Measurements from ENCODE around the gene S100A5. TPM values are rescaled to one million over a fixed set of nuclear protein-coding genes. Genes with fewer than 3 reads are reported as not detected.

Gene S100A5
- total and polyA plus RNA-seq, 7 experiments from 2014 or later, result 0.78 to 2.0 (median 1.2) TPM; not detected in 2

DNA sequence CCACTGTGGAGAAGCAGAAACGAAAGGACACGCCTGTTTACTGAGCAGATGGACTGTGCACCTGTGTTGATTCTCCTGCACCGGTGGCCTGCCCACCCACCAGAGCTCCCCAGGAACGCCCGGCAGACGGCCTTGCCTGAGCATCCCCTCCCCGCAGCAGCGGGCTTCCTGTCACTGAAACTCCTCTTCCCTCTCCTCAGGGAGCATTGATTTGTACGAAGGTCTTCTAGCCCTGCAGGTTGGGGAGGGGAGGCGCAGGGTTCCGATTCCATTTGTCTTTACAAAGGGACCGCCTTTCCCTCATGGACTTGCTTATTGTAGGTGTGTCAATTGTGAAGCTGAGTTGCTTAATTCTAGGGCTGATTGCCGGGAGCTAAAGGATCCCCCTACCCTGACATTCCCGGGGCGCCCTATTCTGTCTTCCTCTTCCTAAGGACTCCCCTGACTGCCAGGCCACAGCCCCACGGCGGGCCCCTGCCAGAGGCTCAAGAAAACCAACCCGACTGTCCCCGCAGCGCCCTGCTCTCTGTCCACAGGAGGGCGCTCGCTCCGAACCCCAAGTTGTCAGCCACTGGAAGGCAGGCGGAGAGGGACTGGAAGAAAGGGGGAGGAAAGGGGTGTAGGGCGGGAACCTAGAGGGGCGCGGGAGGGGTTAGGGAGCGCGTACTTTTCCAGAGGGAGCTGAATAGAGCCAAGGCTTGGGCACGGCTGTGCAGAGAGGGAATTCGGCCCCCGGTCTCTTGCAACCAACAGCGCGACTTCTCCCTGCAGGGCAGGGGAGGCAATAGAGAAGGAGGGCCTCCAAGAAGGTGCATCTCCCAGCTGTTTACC is 7.8 kb downstream of the S100A5 start:
- ATAC-seq (peak; percentile 55), DNase-seq (peak; percentile 62 to 85 (median 78))
- POLR2A ChIA-PET, result interaction anchor here (1.0 to 7.3 kb wide), 11 partner anchors 11 to 251 kb away, joined by 4 to 268 read pairs (median 7); partner anchors contain the start of genes S100A2, S100A4 and S100A5
- Histone ChIP-seq H3K36me3 (ENCODE audit: control insufficient read depth in 2 of 3, insufficient read depth in 3 of 3, low read length in 3 of 3) (peaks cover 0 to 3% (median 0%) of the 10 kb centered on the region in 3 experiments), H3K27me3 (ENCODE audit: control insufficient read depth in 2 of 2, insufficient read depth in 2 of 2, low read length in 2 of 2) (no peaks in the 10 kb centered on the region), H3K4me1 (ENCODE audit: control insufficient read depth in 2 of 2, insufficient read depth in 2 of 2, low read length in 2 of 2) (peaks cover 53 to 59% of the 10 kb centered on the region in 2 donors), H3K4me3 (ENCODE audit: low read length) (peak overlapping the region; percentile 49), H3K27ac (ENCODE audit: low read depth, low read length) (peak overlapping the region; percentile 98), H3K9me3 (ENCODE audit: control insufficient read depth in 2 of 3, low read length in 3 of 3) (no peaks in the 10 kb centered on the region)
- Mint-ChIP-seq H3K4me3 (peak overlapping the region; percentile 77 to 98 (median 96)), H3K36me3 (peaks cover 0 to 24% (median 0%) of the 10 kb centered on the region in 5 donors), H3K27ac (peak overlapping the region; percentile 86 to 99 (median 96)), H3K9me3 (no peaks in the 10 kb centered on the region), H3K27me3 (no peaks in the 10 kb centered on the region), H3K4me1 (peaks cover 46 to 75% (median 63%) of the 10 kb centered on the region in 7 donors)
- intact Hi-C loops (cut with micrococcal nuclease), result loop anchor here (1.0 to 10.0 kb wide), 9 partner anchors 14 to 462 kb away; partner anchors contain the start of genes CHTOP (in 1 of the 2), CREB3L4 (in 1 of the 2), ILF2 (in 1 of the 2) and RPS27 (in 1 of the 2)
- CTCF ChIA-PET, result interaction anchor here (0.5 to 6.1 kb wide), 21 partner anchors 8 to 222 kb away, joined by 3 to 139 read pairs (median 4); partner anchors contain the start of genes S100A2, S100A4 and S100A5

DNA sequence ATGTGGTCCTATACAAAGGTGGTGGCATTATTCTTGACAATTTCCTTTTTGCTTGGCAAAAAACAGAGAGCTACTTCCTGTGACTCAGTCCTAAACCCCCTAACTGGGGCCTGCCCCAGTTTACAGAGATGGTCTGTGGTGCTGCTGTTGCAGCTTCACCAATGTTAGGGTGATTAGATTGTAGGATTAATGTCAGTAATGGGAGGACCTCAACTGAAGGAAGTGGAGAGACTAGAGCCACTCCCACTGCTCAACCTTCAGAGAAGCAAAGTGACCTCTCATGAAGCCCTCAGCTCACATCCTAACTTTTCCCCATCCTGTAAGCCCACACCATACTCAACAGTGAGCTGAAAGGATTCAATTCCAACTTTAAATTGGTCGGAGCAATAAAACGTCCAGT is 8.6 kb downstream of the S100A5 start:
- POLR2A ChIA-PET, result interaction anchor here (1.0 to 7.3 kb wide), 11 partner anchors 11 to 252 kb away, joined by 4 to 268 read pairs (median 7); partner anchors contain the start of genes CHTOP, S100A2, S100A4 and S100A5
- H3K27me3 ChIP-seq (ENCODE audit: control insufficient read depth in 2 of 2, insufficient read depth in 2 of 2, low read length in 2 of 2), result no peaks in the 10 kb centered on the region
- H3K27ac Mint-ChIP-seq, result peak overlapping the region; percentile 86 to 99 (median 96)
- H3K4me3 Mint-ChIP-seq, result peak overlapping the region; percentile 77 to 98 (median 96)
- ATAC-seq (no peak), DNase-seq (no peak)
- peak overlapping the region; percentile 98 for H3K27ac ChIP-seq (ENCODE audit: low read depth, low read length)
- H3K36me3 ChIP-seq (ENCODE audit: control insufficient read depth in 2 of 3, insufficient read depth in 3 of 3, low read length in 3 of 3), result peaks cover 0 to 3% (median 0%) of the 10 kb centered on the region in 3 experiments
- H3K4me3 ChIP-seq (ENCODE audit: low read length), result peak overlapping the region; percentile 49
- CTCF ChIA-PET, result interaction anchor here (0.8 to 6.1 kb wide), 15 partner anchors 9 to 218 kb away, joined by 3 to 139 read pairs (median 4); partner anchors contain the start of genes S100A2, S100A4 and S100A5
- no peaks in the 10 kb centered on the region for H3K27me3 Mint-ChIP-seq
- peaks cover 53 to 58% of the 10 kb centered on the region in 2 donors for H3K4me1 ChIP-seq (ENCODE audit: control insufficient read depth in 2 of 2, insufficient read depth in 2 of 2, low read length in 2 of 2)
- H3K9me3 Mint-ChIP-seq, result no peaks in the 10 kb centered on the region
- no peaks in the 10 kb centered on the region for H3K9me3 ChIP-seq (ENCODE audit: control insufficient read depth in 2 of 3, low read length in 3 of 3)
- peaks cover 46 to 69% (median 58%) of the 10 kb centered on the region in 7 donors for H3K4me1 Mint-ChIP-seq
- intact Hi-C loops (cut with micrococcal nuclease), result loop anchor here (2.0 to 10.0 kb wide), 6 partner anchors 15 to 463 kb away; partner anchors contain the start of genes CHTOP (in 1 of the 2), CREB3L4 (in 1 of the 2), ILF2 (in 1 of the 2) and RPS27 (in 1 of the 2)
- peaks cover 0 to 24% (median 0%) of the 10 kb centered on the region in 5 donors for H3K36me3 Mint-ChIP-seq

DNA sequence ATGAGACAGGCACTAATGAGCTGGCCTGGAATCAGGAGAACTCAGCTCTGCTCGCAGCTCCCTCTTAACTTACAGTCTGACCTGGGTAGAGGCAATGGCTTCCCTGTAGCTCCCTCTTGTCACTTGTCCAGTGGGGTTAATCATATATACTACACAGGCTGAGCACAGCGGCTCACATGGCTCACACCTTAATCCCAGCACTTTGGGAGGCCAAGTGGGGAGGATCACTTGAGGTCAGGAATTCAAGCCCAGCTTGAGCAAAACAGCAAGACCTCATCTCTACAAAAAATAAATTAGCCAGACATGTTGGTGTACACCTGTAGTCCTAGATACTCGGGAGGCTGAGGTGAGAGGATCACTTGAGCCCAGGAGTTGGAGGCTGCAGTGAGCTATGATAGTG is 9.1 kb downstream of the S100A5 start:
- no peaks in the 10 kb centered on the region for H3K9me3 ChIP-seq (ENCODE audit: control insufficient read depth in 2 of 3, low read length in 3 of 3)
- ATAC-seq (no peak), DNase-seq (no peak)
- ChIA-PET POLR2A (interaction anchor here (0.9 to 7.3 kb wide), 10 partner anchors 11 to 102 kb away, joined by 3 to 268 read pairs (median 8); partner anchors contain the start of genes CHTOP, S100A2, S100A4 and S100A5), CTCF (interaction anchor here (0.6 to 6.1 kb wide), 14 partner anchors 9 to 179 kb away, joined by 3 to 139 read pairs (median 4); partner anchors contain the start of genes S100A2, S100A4 and S100A5)
- H3K27ac Mint-ChIP-seq, result peak overlapping the region; percentile 57 to 99 (median 94)
- peak overlapping the region in 4 of 10 donors; percentile 29 to 96 (median 32) for H3K4me3 Mint-ChIP-seq
- H3K9me3 Mint-ChIP-seq, result no peaks in the 10 kb centered on the region
- H3K27me3 Mint-ChIP-seq, result no peaks in the 10 kb centered on the region
- peaks cover 44 to 64% (median 53%) of the 10 kb centered on the region in 7 donors for H3K4me1 Mint-ChIP-seq
- peak overlapping the region; percentile 30 for H3K27ac ChIP-seq (ENCODE audit: low read depth, low read length)
- no peak overlapping the region for H3K4me3 ChIP-seq (ENCODE audit: low read length)
- no peaks in the 10 kb centered on the region for H3K27me3 ChIP-seq (ENCODE audit: control insufficient read depth in 2 of 2, insufficient read depth in 2 of 2, low read length in 2 of 2)
- peaks cover 0 to 3% (median 0%) of the 10 kb centered on the region in 3 experiments for H3K36me3 ChIP-seq (ENCODE audit: control insufficient read depth in 2 of 3, insufficient read depth in 3 of 3, low read length in 3 of 3)
- peaks cover 47 to 52% of the 10 kb centered on the region in 2 donors for H3K4me1 ChIP-seq (ENCODE audit: control insufficient read depth in 2 of 2, insufficient read depth in 2 of 2, low read length in 2 of 2)
- intact Hi-C loops (cut with micrococcal nuclease), result loop anchor here (2.0 to 10.0 kb wide), 6 partner anchors 15 to 463 kb away; partner anchors contain the start of genes CHTOP (in 1 of the 2), CREB3L4 (in 1 of the 2), ILF2 (in 1 of the 2) and RPS27 (in 1 of the 2)
- H3K36me3 Mint-ChIP-seq, result peaks cover 0 to 24% (median 0%) of the 10 kb centered on the region in 5 donors

DNA sequence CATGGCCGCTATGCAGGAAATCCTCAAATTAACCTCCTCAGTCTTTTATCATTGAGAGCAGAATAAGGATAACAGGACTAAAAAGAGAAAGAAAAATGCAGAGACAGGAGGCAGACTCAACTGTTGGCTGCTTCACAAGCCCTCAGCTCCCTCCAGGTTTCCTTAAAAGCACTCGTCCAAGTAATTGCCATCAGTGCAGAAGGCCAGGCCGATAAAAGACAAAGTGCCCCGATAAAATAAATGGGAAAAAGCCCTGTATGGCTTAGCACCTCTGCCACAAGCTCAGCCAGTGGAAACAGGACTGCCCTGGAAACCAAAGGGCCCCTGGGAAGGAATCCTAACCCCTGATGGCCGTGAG is 13.1 kb downstream of the S100A5 start:
- Histone ChIP-seq H3K27me3 (ENCODE audit: control insufficient read depth in 2 of 2, insufficient read depth in 2 of 2, low read length in 2 of 2) (no peaks in the 10 kb centered on the region), H3K27ac (ENCODE audit: low read depth, low read length) (no peak overlapping the region), H3K4me3 (ENCODE audit: low read length) (no peak overlapping the region), H3K9me3 (ENCODE audit: control insufficient read depth in 2 of 3, low read length in 3 of 3) (no peaks in the 10 kb centered on the region), H3K4me1 (ENCODE audit: control insufficient read depth in 2 of 2, insufficient read depth in 2 of 2, low read length in 2 of 2) (peaks cover 15 to 20% of the 10 kb centered on the region in 2 donors), H3K36me3 (ENCODE audit: control insufficient read depth in 2 of 3, insufficient read depth in 3 of 3, low read length in 3 of 3) (no peaks in the 10 kb centered on the region)
- ATAC-seq, result no peak
- DNase-seq, result no peak
- no peak overlapping the region for H3K4me3 Mint-ChIP-seq
- peaks cover 14 to 31% (median 20%) of the 10 kb centered on the region in 7 donors for H3K4me1 Mint-ChIP-seq
- POLR2A ChIA-PET, result interaction anchor here (1.1 to 1.4 kb wide), 2 partner anchors 8 to 13 kb away, joined by 3 read pairs; partner anchors contain the start of genes S100A5 and S100A6
- no peaks in the 10 kb centered on the region for H3K9me3 Mint-ChIP-seq
- intact Hi-C loops (cut with micrococcal nuclease), result no loop called here
- CTCF ChIA-PET, result interaction anchor here (1.0 kb wide), 1 partner anchor 40 kb away, joined by 4 read pairs; no protein-coding TSS in a partner anchor
- peaks cover 0 to 6% (median 0%) of the 10 kb centered on the region in 5 donors for H3K36me3 Mint-ChIP-seq
- no peak overlapping the region for H3K27ac Mint-ChIP-seq
- no peaks in the 10 kb centered on the region for H3K27me3 Mint-ChIP-seq

DNA sequence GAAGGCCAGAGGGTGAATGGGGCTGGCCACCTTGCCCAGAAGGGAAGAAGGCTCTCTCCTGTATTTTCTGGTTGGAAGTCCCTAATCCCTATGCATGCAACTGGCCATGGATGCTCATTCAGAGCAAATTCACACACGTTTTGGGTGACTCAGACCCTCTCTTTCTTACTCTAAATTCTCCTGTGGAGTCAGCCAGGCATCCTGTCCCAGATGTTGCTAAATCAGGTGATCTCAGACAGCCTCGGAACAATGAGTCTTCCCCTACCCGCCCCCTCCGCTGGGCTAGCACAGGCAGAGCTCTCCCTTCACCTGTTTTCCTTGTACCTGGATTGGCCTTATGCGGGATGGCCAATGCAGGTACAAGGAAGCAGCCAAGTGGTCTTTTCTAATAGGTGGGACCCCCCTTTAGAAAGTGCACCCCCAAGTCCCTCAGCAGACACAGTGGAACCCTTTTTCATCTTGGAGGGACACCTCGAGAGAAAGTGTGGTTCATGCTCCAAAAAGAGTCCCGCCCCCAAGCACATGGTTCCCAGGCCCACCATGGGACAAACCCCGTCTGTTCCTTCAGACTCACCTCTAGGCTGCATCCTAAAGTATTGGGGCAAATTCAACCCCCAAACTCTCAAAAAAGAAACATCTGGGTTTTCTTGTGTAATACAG is 13.6 kb downstream of the S100A5 start:
- no peak for ATAC-seq
- no peak for DNase-seq
- no peak overlapping the region for H3K4me3 ChIP-seq (ENCODE audit: low read length)
- no peaks in the 10 kb centered on the region for H3K9me3 ChIP-seq (ENCODE audit: control insufficient read depth in 2 of 3, low read length in 3 of 3)
- Mint-ChIP-seq H3K27ac (no peak overlapping the region), H3K27me3 (no peaks in the 10 kb centered on the region), H3K36me3 (peaks cover 0 to 6% (median 0%) of the 10 kb centered on the region in 5 donors), H3K4me1 (peaks cover 9 to 31% (median 18%) of the 10 kb centered on the region in 7 donors), H3K4me3 (no peak overlapping the region), H3K9me3 (no peaks in the 10 kb centered on the region)
- ChIA-PET CTCF (interaction anchor here (1.0 kb wide), 1 partner anchor 41 kb away, joined by 4 read pairs; no protein-coding TSS in a partner anchor), POLR2A (interaction anchor here (1.4 kb wide), 1 partner anchor 8 kb away, joined by 3 read pairs; the partner anchor contains the start of gene S100A6)
- no peaks in the 10 kb centered on the region for H3K36me3 ChIP-seq (ENCODE audit: control insufficient read depth in 2 of 3, insufficient read depth in 3 of 3, low read length in 3 of 3)
- no peaks in the 10 kb centered on the region for H3K27me3 ChIP-seq (ENCODE audit: control insufficient read depth in 2 of 2, insufficient read depth in 2 of 2, low read length in 2 of 2)
- intact Hi-C loops (cut with micrococcal nuclease), result no loop called here
- no peak overlapping the region for H3K27ac ChIP-seq (ENCODE audit: low read depth, low read length)
- peaks cover 10 to 15% of the 10 kb centered on the region in 2 donors for H3K4me1 ChIP-seq (ENCODE audit: control insufficient read depth in 2 of 2, insufficient read depth in 2 of 2, low read length in 2 of 2)

Data from naive thymus-derived CD4-positive, alpha-beta T cell (primary cell).